Spleen (tissue), 7 donors: ENCODE data around the gene TENM4.

Experiments
- CTCF ChIP-seq, 11 experiments: fragments of 200-600 bp in 7 of 11; fragments of 450-650 bp in 4 of 11; sonication (generic) in 4 of 11; IDR thresholded peaks in 8 of 11; conservative IDR thresholded peaks in 3 of 11; 1 replicate in 7 of 11; 2 replicates in 4 of 11; pipeline versions ENCODE4 v1.4.0 to v1.8.0; 2016 to 2021; ENCODE audit warnings: antibody characterized with exemption in 11 of 11, inconsistent platforms in 4 of 11, mild to moderate bottlenecking in 1 of 11
- POLR2A ChIP-seq, 3 donors: fragments of 450-650 bp; IDR thresholded peaks; one replicate each; pipeline ENCODE4 v1.5.1; 2017; ENCODE audit warnings: antibody characterized with exemption in 3 of 3, mild to moderate bottlenecking in 1 of 3
- POLR2AphosphoS5 ChIP-seq, 3 donors: sonication (generic); formaldehyde crosslinking; IDR thresholded peaks; one replicate each; pipeline ENCODE4 v1.5.1; 2017; ENCODE audit warnings: antibody characterized with exemption in 3 of 3
- donor health status: DM: no; HTN: no; CAD: no; lungs with moderate emphysema.
- donor health status: DM: no; HTN: no; CAD: no.
- donor health status: DM: no; HTN: no; CAD: no.

DNA sequence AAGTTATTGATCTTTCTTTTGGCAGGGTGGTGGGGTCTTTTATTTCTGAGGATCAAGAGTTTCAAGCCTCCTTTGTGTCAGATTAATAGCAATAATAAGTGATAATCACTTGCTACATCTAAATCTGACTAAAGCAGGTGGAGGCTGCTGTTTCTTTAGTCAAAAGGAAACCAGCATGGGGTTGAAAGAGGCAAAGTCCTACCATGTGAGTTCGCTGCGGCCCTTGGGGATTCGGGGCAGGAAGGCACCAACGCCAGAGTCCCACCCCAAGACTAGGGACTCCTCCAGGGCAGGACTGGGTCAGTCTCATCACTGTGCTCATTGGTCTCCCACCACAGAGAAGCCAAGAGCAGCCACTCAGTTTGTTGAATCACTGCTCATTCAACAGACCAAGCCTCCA, 73.0 kb downstream of the TENM4 start:
- TF ChIP-seq CTCF (IDR thresholded peaks at IDR 0.05 in 8 of 11, conservative IDR thresholded peaks at IDR 0.05 in 3 of 11) (no peak), POLR2A (IDR thresholded peaks at IDR 0.05) (no peak), POLR2AphosphoS5 (IDR thresholded peaks at IDR 0.05) (no peak)
